H9 (cell line): Measurements from ENCODE around the gene NCS1. TPM values are rescaled to one million over a fixed set of nuclear protein-coding genes. Genes with fewer than 3 reads are reported as not detected.

Source experiments
- DNase-seq: peaks from one replicate; pipeline ENCODE4 v3.0.0-alpha.2; 2017
- H2AFZ ChIP-seq: one replicate; pipeline ENCODE4 v1.6.1; 2013; ENCODE audit warnings: mild to moderate bottlenecking, low read length, control low read depth, moderate library complexity
- H2AK5ac ChIP-seq: 2 replicates; pipeline ENCODE4 v1.6.1; 2013; ENCODE audit warnings: low read length, control low read depth, mixed read lengths; ENCODE audit not compliant: insufficient read length
- H2BK120ac ChIP-seq: one replicate; pipeline ENCODE4 v1.6.1; 2013; ENCODE audit warnings: low read depth, mild to moderate bottlenecking, low read length, control low read depth, inconsistent platforms; ENCODE audit not compliant: poor library complexity, severe bottlenecking
- H2BK12ac ChIP-seq: 2 replicates; pipeline ENCODE4 v1.6.1; 2013; ENCODE audit warnings: low read length, control low read depth, mixed read lengths, low read depth; ENCODE audit not compliant: insufficient read length
- H2BK15ac ChIP-seq: 2 replicates; pipeline ENCODE4 v1.6.1; 2013; ENCODE audit warnings: low read depth, low read length, control low read depth
- H2BK20ac ChIP-seq: one replicate; pipeline ENCODE4 v1.6.1; 2013; ENCODE audit warnings: low read depth, mild to moderate bottlenecking, low read length, control low read depth, inconsistent platforms; ENCODE audit not compliant: poor library complexity, severe bottlenecking
- H2BK5ac ChIP-seq: 2 replicates; pipeline ENCODE4 v1.6.1; 2013; ENCODE audit warnings: low read length, control low read depth, mixed read lengths; ENCODE audit not compliant: insufficient read length
- H3K14ac ChIP-seq: 2 replicates; pipeline ENCODE4 v1.6.1; 2013; ENCODE audit warnings: low read length, control low read depth; ENCODE audit not compliant: insufficient read depth
- H3K18ac ChIP-seq: 2 replicates; pipeline ENCODE4 v1.6.1; 2013; ENCODE audit warnings: low read depth, mild to moderate bottlenecking, mixed read lengths, low read length, control low read depth; ENCODE audit not compliant: insufficient read length
- H3K23ac ChIP-seq: 2 replicates; pipeline ENCODE4 v1.6.1; 2013; ENCODE audit warnings: low read length, control low read depth, mixed read lengths, low read depth; ENCODE audit not compliant: insufficient read length
- H3K23me2 ChIP-seq: 2 replicates; pipeline ENCODE4 v1.6.1; 2013; ENCODE audit warnings: low read depth, mild to moderate bottlenecking, mixed read lengths, low read length, control low read depth; ENCODE audit not compliant: insufficient read length, poor library complexity, severe bottlenecking
- H3K27ac ChIP-seq: 2 replicates; pipeline ENCODE4 v1.5.1; 2013; ENCODE audit warnings: low read length, control low read depth, mixed read lengths, low read depth; ENCODE audit not compliant: insufficient read length
- H3K27me3 ChIP-seq: 2 replicates; pipeline ENCODE4 v1.6.1; 2013; ENCODE audit warnings: low read length, control low read depth, inconsistent platforms; ENCODE audit not compliant: insufficient read depth
- H3K4ac ChIP-seq: 2 replicates; pipeline ENCODE4 v1.6.1; 2013; ENCODE audit warnings: low read depth, mild to moderate bottlenecking, control low read depth, inconsistent platforms, low read length, moderate library complexity
- H3K4me1 ChIP-seq: 2 replicates; pipeline ENCODE4 v1.6.1; 2013; ENCODE audit warnings: low read length, control low read depth, inconsistent platforms; ENCODE audit not compliant: insufficient read depth
- H3K4me2 ChIP-seq: 2 replicates; pipeline ENCODE4 v1.6.1; 2013; ENCODE audit warnings: low read length, control low read depth, mixed read lengths; ENCODE audit not compliant: insufficient read length, insufficient read depth
- H3K56ac ChIP-seq: 2 replicates; pipeline ENCODE4 v1.6.1; 2013; ENCODE audit warnings: low read depth, mild to moderate bottlenecking, mixed read lengths, low read length, control low read depth; ENCODE audit not compliant: insufficient read length
- H3K79me1 ChIP-seq: 2 replicates; pipeline ENCODE4 v1.6.1; 2013; ENCODE audit warnings: low read depth, mild to moderate bottlenecking, moderate library complexity, low read length, control low read depth, inconsistent platforms; ENCODE audit not compliant: insufficient read depth, poor library complexity, severe bottlenecking
- H3K79me2 ChIP-seq: 2 replicates; pipeline ENCODE4 v1.6.1; 2013; ENCODE audit warnings: low read length, control low read depth, inconsistent platforms; ENCODE audit not compliant: insufficient read depth
- H3K9ac ChIP-seq: 2 replicates; pipeline ENCODE4 v1.6.1; 2013; ENCODE audit warnings: low read length, control low read depth, mixed read lengths; ENCODE audit not compliant: insufficient read length; ENCODE audit errors: extremely low read depth
- H3K9me3 ChIP-seq: one replicate; pipeline ENCODE4 v1.6.1; 2013; ENCODE audit warnings: low read depth, low read length, inconsistent platforms; ENCODE audit not compliant: control insufficient read depth
- H3T11ph ChIP-seq: one replicate; pipeline ENCODE4 v1.6.1; 2013; ENCODE audit warnings: mild to moderate bottlenecking, low read length, control low read depth, inconsistent platforms
- H4K20me1 ChIP-seq: one replicate; pipeline ENCODE4 v1.6.1; 2013; ENCODE audit not compliant: control insufficient read depth, insufficient read length, insufficient read depth
- H4K5ac ChIP-seq: 2 replicates; pipeline ENCODE4 v1.6.1; 2013; ENCODE audit warnings: low read depth, mild to moderate bottlenecking, mixed read lengths, low read length, control low read depth; ENCODE audit not compliant: insufficient read length
- H4K8ac ChIP-seq: replicated peaks from 2 replicates; pipeline ENCODE4 v1.6.1; 2013; ENCODE audit warnings: low read length, control low read depth, mixed read lengths, low read depth; ENCODE audit not compliant: insufficient read length
- H4K91ac ChIP-seq: 2 replicates; pipeline ENCODE4 v1.6.1; 2013; ENCODE audit warnings: low read depth, mild to moderate bottlenecking, moderate library complexity, mixed read lengths, low read length, control low read depth; ENCODE audit not compliant: insufficient read length
- H3K27ac Mint-ChIP-seq, 3 experiments: 2 replicates in 2 of 3; 3 replicates in 1 of 3; pipeline ENCODE4 v1.8.0; 2020 to 2021; ENCODE audit warnings: mixed read lengths in 3 of 3, mild to moderate bottlenecking in 1 of 3, moderate library complexity in 1 of 3
- H3K27me3 Mint-ChIP-seq: 2 replicates; pipeline ENCODE4 v1.8.0; 2021; ENCODE audit warnings: low read depth, mild to moderate bottlenecking, moderate library complexity, mixed read lengths
- H3K36me3 Mint-ChIP-seq, 3 experiments: 2 replicates in 2 of 3; 3 replicates in 1 of 3; pipeline ENCODE4 v1.8.0; 2020 to 2021; ENCODE audit warnings: low read depth in 3 of 3, mixed read lengths in 3 of 3; ENCODE audit not compliant: insufficient read depth in 1 of 3
- H3K4me1 Mint-ChIP-seq, 2 experiments: 2 replicates each; pipeline ENCODE4 v1.8.0; 2020; ENCODE audit warnings: mixed read lengths in 2 of 2
- H3K4me3 Mint-ChIP-seq, 2 experiments: 2 replicates in 1 of 2; 3 replicates in 1 of 2; pipeline ENCODE4 v1.8.0; 2020 to 2021; ENCODE audit warnings: mild to moderate bottlenecking in 2 of 2, mixed read lengths in 2 of 2, moderate library complexity in 1 of 2
- H3K9me3 Mint-ChIP-seq, 2 experiments: 2 replicates in 1 of 2; 3 replicates in 1 of 2; pipeline ENCODE4 v1.8.0; 2020; ENCODE audit warnings: mild to moderate bottlenecking in 2 of 2, mixed read lengths in 2 of 2, moderate library complexity in 1 of 2
- CTCF ChIP-seq: fragments of 200-600 bp; sonication (generic); conservative IDR thresholded peaks from 3 replicates; pipeline ENCODE4 v1.8.0; 2021; ENCODE audit warnings: antibody characterized with exemption, mild to moderate bottlenecking
- WGBS: extraction: QIAGEN DNeasy Blood & Tissue Kit; methylation state at CpG from one replicate; pipeline ENCODE4 v1.1.7; 2013; ENCODE audit warnings: missing lambda C conversion rate, low lambda C conversion rate, mixed read lengths; ENCODE audit not compliant: insufficient read length; ENCODE audit errors: extremely low coverage; 5-methylcytosine and 5-hydroxymethylcytosine counted together
- total RNA-seq: library from RNA; stranded (reverse); gene quantifications from 2 replicates; pipeline ENCODE4 v1.2.1, GENCODE V29; 2021

NCS1 gene
- total RNA-seq, 1 experiment from 2014 or later = 38.1 TPM

- Histone ChIP-seq H3K27ac (no peak overlapping the region), H3K9me3 (no peaks in the 10 kb centered on the region), H2BK120ac (no peak overlapping the region), H3T11ph (no peak overlapping the region), H4K8ac (no peak overlapping the region), H3K23me2 (no peaks in the 10 kb centered on the region), H3K79me1 (no peaks in the 10 kb centered on the region), H2BK5ac (no peak overlapping the region), H2BK15ac (no peak overlapping the region), H3K56ac (no peak overlapping the region), H2AK5ac (no peak overlapping the region), H3K9ac (no peak overlapping the region), H2AFZ (no peak overlapping the region), H3K14ac (no peak overlapping the region), H2BK12ac (no peak overlapping the region), H3K79me2 (no peaks in the 10 kb centered on the region), H4K20me1 (no peaks in the 10 kb centered on the region), H3K18ac (no peak overlapping the region), H3K4ac (no peak overlapping the region), H4K5ac (no peak overlapping the region), H4K91ac (no peak overlapping the region), H3K4me2 (no peak overlapping the region), H2BK20ac (no peak overlapping the region), H3K27me3 (no peaks in the 10 kb centered on the region), H3K4me1 (no peaks in the 10 kb centered on the region), H3K23ac (no peak overlapping the region)
- Mint-ChIP-seq H3K27me3 (peaks cover 8% of the 10 kb centered on the region), H3K36me3 (no peaks in the 10 kb centered on the region), H3K4me3 (no peak overlapping the region), H3K27ac (no peak overlapping the region), H3K9me3 (no peaks in the 10 kb centered on the region), H3K4me1 (peaks cover 15 to 25% of the 10 kb centered on the region in 2 experiments)
- no peak for DNase-seq
- no CpG with 5 or more reads among the region's 7 CpGs for WGBS
- no peak for TF ChIP-seq CTCF
These were observed 71.6 kb downstream of the NCS1 start for GRCh38 chr9:130243882-130244170.
